ENCODE measurements around the gene CASTOR1.

Gene CASTOR1

DNA sequence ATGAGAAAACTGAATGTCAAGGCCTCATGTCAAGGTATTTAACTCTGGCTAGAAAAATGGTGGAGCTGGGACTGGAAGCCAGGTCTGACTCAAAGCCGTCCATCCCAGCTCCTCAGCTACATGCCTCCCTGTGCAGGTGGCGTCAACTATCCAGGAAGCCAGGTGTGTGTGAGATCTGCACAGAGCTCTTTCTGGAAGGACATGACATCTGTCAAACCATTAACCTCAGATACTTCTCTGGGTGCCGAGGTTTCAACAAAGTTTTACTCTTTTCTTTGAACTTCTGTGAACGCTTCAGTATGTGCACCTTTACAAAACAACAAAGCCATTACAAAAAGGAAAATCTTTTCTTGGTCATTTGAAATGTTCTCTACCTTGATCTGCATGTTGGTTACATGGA lies 7.0 kb upstream of the CASTOR1 start:
- Histone ChIP-seq H3K36me3 (ENCODE audit: control insufficient read depth, low read length) (no peaks in the 10 kb centered on the region; the same call in 1 of the 2 replicates), H3K79me2 (ENCODE audit: control insufficient read depth, low read length) (no peaks in the 10 kb centered on the region), H3K4me2 (ENCODE audit: low read length) (no peak overlapping the region), H3F3A (ENCODE audit: control insufficient read depth, insufficient read depth) (no peaks in the 10 kb centered on the region), H3K4me3 (ENCODE audit: low read length) (no peak overlapping the region), H3K4me1 (ENCODE audit: control insufficient read depth, low read length) (peaks cover 5% of the 10 kb centered on the region), H3K9me3 (ENCODE audit: control insufficient read depth, insufficient read depth, low read length) (no peaks in the 10 kb centered on the region), H3K9me2 (replicated peaks; ENCODE audit: control insufficient read depth, low read length) (no peaks in the 10 kb centered on the region), H3K27ac (ENCODE audit: low read depth, low read length) (no peak overlapping the region), H3K27me3 (ENCODE audit: control insufficient read depth, low read length) (no peaks in the 10 kb centered on the region), H4K20me1 (ENCODE audit: control insufficient read depth, insufficient read depth, low read depth, low read length) (no peaks in the 10 kb centered on the region)
- TF ChIP-seq EZH2phosphoT487 (IDR thresholded peaks at IDR 0.05; ENCODE audit: borderline replicate concordance, low read length), result no peak
- TF ChIP-seq, protein P1, sequence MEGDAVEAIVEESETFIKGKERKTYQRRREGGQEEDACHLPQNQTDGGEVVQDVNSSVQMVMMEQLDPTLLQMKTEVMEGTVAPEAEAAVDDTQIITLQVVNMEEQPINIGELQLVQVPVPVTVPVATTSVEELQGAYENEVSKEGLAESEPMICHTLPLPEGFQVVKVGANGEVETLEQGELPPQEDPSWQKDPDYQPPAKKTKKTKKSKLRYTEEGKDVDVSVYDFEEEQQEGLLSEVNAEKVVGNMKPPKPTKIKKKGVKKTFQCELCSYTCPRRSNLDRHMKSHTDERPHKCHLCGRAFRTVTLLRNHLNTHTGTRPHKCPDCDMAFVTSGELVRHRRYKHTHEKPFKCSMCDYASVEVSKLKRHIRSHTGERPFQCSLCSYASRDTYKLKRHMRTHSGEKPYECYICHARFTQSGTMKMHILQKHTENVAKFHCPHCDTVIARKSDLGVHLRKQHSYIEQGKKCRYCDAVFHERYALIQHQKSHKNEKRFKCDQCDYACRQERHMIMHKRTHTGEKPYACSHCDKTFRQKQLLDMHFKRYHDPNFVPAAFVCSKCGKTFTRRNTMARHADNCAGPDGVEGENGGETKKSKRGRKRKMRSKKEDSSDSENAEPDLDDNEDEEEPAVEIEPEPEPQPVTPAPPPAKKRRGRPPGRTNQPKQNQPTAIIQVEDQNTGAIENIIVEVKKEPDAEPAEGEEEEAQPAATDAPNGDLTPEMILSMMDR (IDR thresholded peaks at IDR 0.05; ENCODE audit: low read depth, low read length, poor library complexity, severe bottlenecking), result no peak

GRCh38 chr22:30295576-30295975 lies 6.3 kb upstream of the CASTOR1 start:
- no peaks in the 10 kb centered on the region for H4K20me1 ChIP-seq (ENCODE audit: control insufficient read depth, insufficient read depth, low read depth, low read length)
- H3K27ac ChIP-seq (ENCODE audit: low read depth, low read length), result no peak overlapping the region
- no peaks in the 10 kb centered on the region for H3K9me2 ChIP-seq (replicated peaks; ENCODE audit: control insufficient read depth, low read length)
- H3K9me3 ChIP-seq (ENCODE audit: control insufficient read depth, insufficient read depth, low read length), result no peaks in the 10 kb centered on the region
- H3K4me1 ChIP-seq (ENCODE audit: control insufficient read depth, low read length), result peaks cover 10% of the 10 kb centered on the region
- H3K79me2 ChIP-seq (ENCODE audit: control insufficient read depth, low read length), result no peaks in the 10 kb centered on the region
- no peak overlapping the region for H3K4me2 ChIP-seq (ENCODE audit: low read length)
- H3K36me3 ChIP-seq (ENCODE audit: control insufficient read depth, low read length), result no peaks in the 10 kb centered on the region
- no peak overlapping the region for H3K4me3 ChIP-seq (ENCODE audit: low read length)
- no peaks in the 10 kb centered on the region for H3F3A ChIP-seq (ENCODE audit: control insufficient read depth, insufficient read depth)
- H3K27me3 ChIP-seq (ENCODE audit: control insufficient read depth, low read length), result no peaks in the 10 kb centered on the region
- TF ChIP-seq, protein P1 (IDR thresholded peaks at IDR 0.05; ENCODE audit: low read depth, low read length, poor library complexity, severe bottlenecking), result no peak
- no peak for TF ChIP-seq EZH2phosphoT487 (IDR thresholded peaks at IDR 0.05; ENCODE audit: borderline replicate concordance, low read length)

GRCh38 chr22:30294830-30295229 lies 5.5 kb upstream of the CASTOR1 start:
- Histone ChIP-seq H3K27ac (ENCODE audit: low read depth, low read length) (no peak overlapping the region), H3K4me2 (ENCODE audit: low read length) (no peak overlapping the region), H3K27me3 (ENCODE audit: control insufficient read depth, low read length) (no peaks in the 10 kb centered on the region), H3K79me2 (ENCODE audit: control insufficient read depth, low read length) (no peaks in the 10 kb centered on the region), H3K4me3 (ENCODE audit: low read length) (no peak overlapping the region), H4K20me1 (ENCODE audit: control insufficient read depth, insufficient read depth, low read depth, low read length) (no peaks in the 10 kb centered on the region), H3K9me3 (ENCODE audit: control insufficient read depth, insufficient read depth, low read length) (no peaks in the 10 kb centered on the region), H3F3A (ENCODE audit: control insufficient read depth, insufficient read depth) (peaks cover 5% of the 10 kb centered on the region; the same call in 1 of the 2 replicates), H3K36me3 (ENCODE audit: control insufficient read depth, low read length) (no peaks in the 10 kb centered on the region), H3K4me1 (ENCODE audit: control insufficient read depth, low read length) (peaks cover 17% of the 10 kb centered on the region), H3K9me2 (replicated peaks; ENCODE audit: control insufficient read depth, low read length) (no peaks in the 10 kb centered on the region)
- TF ChIP-seq, protein P1 (IDR thresholded peaks at IDR 0.05; ENCODE audit: low read depth, low read length, poor library complexity, severe bottlenecking), result no peak
- TF ChIP-seq EZH2phosphoT487 (IDR thresholded peaks at IDR 0.05; ENCODE audit: borderline replicate concordance, low read length), result no peak
